ENCODE measurements around the gene BTG3.

The BTG3 gene

DNA sequence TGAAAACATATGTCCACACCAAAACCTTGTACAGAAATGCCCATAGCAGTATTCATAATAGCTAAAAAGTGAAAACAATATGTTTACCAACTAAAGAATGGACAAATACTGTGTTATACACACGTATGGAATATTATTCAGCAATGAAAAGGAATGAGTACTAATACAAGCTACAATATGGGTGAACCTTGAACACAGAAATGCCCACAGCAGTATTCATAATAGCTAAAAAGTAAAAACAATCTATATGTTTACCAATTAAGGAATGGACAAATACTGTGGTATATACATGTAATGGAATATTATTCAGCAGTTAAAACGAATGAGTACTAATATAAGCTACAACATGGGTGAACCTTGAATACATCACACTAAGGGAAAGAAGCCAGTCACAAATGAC is 3.0 kb downstream of the BTG3 start:
- H3K27me3 ChIP-seq (ENCODE audit: control insufficient read depth, low read length): no peaks in the 10 kb centered on the region
- no peaks in the 10 kb centered on the region for H3K9me2 ChIP-seq (replicated peaks; ENCODE audit: control insufficient read depth, low read length)
- no peak overlapping the region for H3K27ac ChIP-seq (ENCODE audit: low read depth, low read length)
- H3K36me3 ChIP-seq (ENCODE audit: control insufficient read depth, low read length): peaks cover 74% of the 10 kb centered on the region
- peaks cover 4% of the 10 kb centered on the region; the same call in 1 of the 2 replicates for H3F3A ChIP-seq (ENCODE audit: control insufficient read depth, insufficient read depth)
- no peak overlapping the region for H3K4me3 ChIP-seq (ENCODE audit: low read length)
- no peaks in the 10 kb centered on the region for H3K9me3 ChIP-seq (ENCODE audit: control insufficient read depth, insufficient read depth, low read length)
- H3K79me2 ChIP-seq (ENCODE audit: control insufficient read depth, low read length): peaks cover 78% of the 10 kb centered on the region
- TF ChIP-seq EZH2phosphoT487 (IDR thresholded peaks at IDR 0.05; ENCODE audit: borderline replicate concordance, low read length): no peak
- TF ChIP-seq, protein P1, sequence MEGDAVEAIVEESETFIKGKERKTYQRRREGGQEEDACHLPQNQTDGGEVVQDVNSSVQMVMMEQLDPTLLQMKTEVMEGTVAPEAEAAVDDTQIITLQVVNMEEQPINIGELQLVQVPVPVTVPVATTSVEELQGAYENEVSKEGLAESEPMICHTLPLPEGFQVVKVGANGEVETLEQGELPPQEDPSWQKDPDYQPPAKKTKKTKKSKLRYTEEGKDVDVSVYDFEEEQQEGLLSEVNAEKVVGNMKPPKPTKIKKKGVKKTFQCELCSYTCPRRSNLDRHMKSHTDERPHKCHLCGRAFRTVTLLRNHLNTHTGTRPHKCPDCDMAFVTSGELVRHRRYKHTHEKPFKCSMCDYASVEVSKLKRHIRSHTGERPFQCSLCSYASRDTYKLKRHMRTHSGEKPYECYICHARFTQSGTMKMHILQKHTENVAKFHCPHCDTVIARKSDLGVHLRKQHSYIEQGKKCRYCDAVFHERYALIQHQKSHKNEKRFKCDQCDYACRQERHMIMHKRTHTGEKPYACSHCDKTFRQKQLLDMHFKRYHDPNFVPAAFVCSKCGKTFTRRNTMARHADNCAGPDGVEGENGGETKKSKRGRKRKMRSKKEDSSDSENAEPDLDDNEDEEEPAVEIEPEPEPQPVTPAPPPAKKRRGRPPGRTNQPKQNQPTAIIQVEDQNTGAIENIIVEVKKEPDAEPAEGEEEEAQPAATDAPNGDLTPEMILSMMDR (IDR thresholded peaks at IDR 0.05; ENCODE audit: low read depth, low read length, poor library complexity, severe bottlenecking): no peak
- H3K4me1 ChIP-seq (ENCODE audit: control insufficient read depth, low read length): peaks cover 25% of the 10 kb centered on the region
- 0 out of 2 replicates have a peak overlapping the region, but pooled peaks have one; percentile 67 for H3K4me2 ChIP-seq (ENCODE audit: low read length)
- peaks cover 29% of the 10 kb centered on the region for H4K20me1 ChIP-seq (ENCODE audit: control insufficient read depth, insufficient read depth, low read depth, low read length)

DNA sequence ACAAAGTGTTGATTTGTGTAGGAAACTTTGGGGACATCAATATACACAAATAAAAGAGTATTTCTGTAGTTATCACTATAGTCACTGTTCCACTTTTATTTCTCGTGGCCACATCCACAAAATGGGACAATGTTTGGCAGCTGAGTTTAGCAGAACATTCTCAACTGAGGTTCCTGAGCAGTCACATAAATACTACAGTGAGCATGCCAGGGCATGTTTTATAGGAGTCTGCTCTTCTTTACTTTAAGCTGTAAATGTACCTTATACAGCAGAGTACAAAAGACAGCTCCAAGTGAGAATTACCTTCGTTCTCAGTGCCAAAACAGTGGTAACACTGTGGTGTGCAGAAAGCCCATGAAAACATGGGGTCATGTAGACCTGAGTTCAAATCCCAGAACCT is 5.0 kb downstream of the BTG3 start:
- peaks cover 94% of the 10 kb centered on the region for H3K36me3 ChIP-seq (ENCODE audit: control insufficient read depth, low read length)
- peaks cover 92% of the 10 kb centered on the region for H3K79me2 ChIP-seq (ENCODE audit: control insufficient read depth, low read length)
- no peaks in the 10 kb centered on the region for H3K9me3 ChIP-seq (ENCODE audit: control insufficient read depth, insufficient read depth, low read length)
- H3F3A ChIP-seq (ENCODE audit: control insufficient read depth, insufficient read depth): no peaks in the 10 kb centered on the region; the same call in 1 of the 2 replicates
- no peaks in the 10 kb centered on the region for H3K9me2 ChIP-seq (replicated peaks; ENCODE audit: control insufficient read depth, low read length)
- no peak overlapping the region for H3K4me3 ChIP-seq (ENCODE audit: low read length)
- H3K4me2 ChIP-seq (ENCODE audit: low read length): no peak overlapping the region
- peaks cover 17% of the 10 kb centered on the region for H3K4me1 ChIP-seq (ENCODE audit: control insufficient read depth, low read length)
- no peaks in the 10 kb centered on the region for H3K27me3 ChIP-seq (ENCODE audit: control insufficient read depth, low read length)
- no peak for TF ChIP-seq EZH2phosphoT487 (IDR thresholded peaks at IDR 0.05; ENCODE audit: borderline replicate concordance, low read length)
- TF ChIP-seq, protein P1 (IDR thresholded peaks at IDR 0.05; ENCODE audit: low read depth, low read length, poor library complexity, severe bottlenecking): no peak
- H4K20me1 ChIP-seq (ENCODE audit: control insufficient read depth, insufficient read depth, low read depth, low read length): peaks cover 29% of the 10 kb centered on the region
- no peak overlapping the region for H3K27ac ChIP-seq (ENCODE audit: low read depth, low read length)

DNA sequence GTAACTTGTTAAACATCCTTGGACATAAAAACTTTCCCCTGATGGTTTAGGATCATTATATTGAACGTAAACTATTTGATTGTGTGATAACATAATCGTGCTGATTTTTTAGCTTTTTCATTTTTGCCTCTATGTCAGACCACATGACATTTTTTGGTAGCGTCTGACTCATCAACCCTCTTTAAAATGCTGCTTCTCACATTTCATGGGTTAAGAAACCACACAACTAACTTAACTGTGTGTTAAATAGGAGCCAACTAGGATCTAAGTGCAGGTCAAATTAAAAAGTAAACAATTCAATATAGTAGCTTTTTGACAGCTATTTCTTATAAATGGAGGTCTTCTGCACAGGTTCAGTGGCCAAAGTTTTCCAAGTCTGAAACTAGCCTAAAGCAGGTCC is 9.8 kb downstream of the BTG3 start:
- no peaks in the 10 kb centered on the region for H3K9me3 ChIP-seq (ENCODE audit: control insufficient read depth, insufficient read depth, low read length)
- peaks cover 63% of the 10 kb centered on the region for H3K79me2 ChIP-seq (ENCODE audit: control insufficient read depth, low read length)
- peaks cover 3% of the 10 kb centered on the region; the same call in 1 of the 2 replicates for H4K20me1 ChIP-seq (ENCODE audit: control insufficient read depth, insufficient read depth, low read depth, low read length)
- no peaks in the 10 kb centered on the region; the same call in 1 of the 2 replicates for H3F3A ChIP-seq (ENCODE audit: control insufficient read depth, insufficient read depth)
- H3K4me3 ChIP-seq (ENCODE audit: low read length): no peak overlapping the region
- no peak for TF ChIP-seq EZH2phosphoT487 (IDR thresholded peaks at IDR 0.05; ENCODE audit: borderline replicate concordance, low read length)
- TF ChIP-seq, protein P1 (IDR thresholded peaks at IDR 0.05; ENCODE audit: low read depth, low read length, poor library complexity, severe bottlenecking): no peak
- no peak overlapping the region for H3K4me2 ChIP-seq (ENCODE audit: low read length)
- no peaks in the 10 kb centered on the region for H3K27me3 ChIP-seq (ENCODE audit: control insufficient read depth, low read length)
- no peak overlapping the region for H3K27ac ChIP-seq (ENCODE audit: low read depth, low read length)
- no peaks in the 10 kb centered on the region for H3K4me1 ChIP-seq (ENCODE audit: control insufficient read depth, low read length)
- no peaks in the 10 kb centered on the region for H3K9me2 ChIP-seq (replicated peaks; ENCODE audit: control insufficient read depth, low read length)
- peaks cover 98% of the 10 kb centered on the region for H3K36me3 ChIP-seq (ENCODE audit: control insufficient read depth, low read length)
